DND-41 (cell line): Measurements from ENCODE around the gene CNTN5.

ENCODE experiments used
- ATAC-seq: fragments of 200-7000 bp; cut with Tn5 transposase; 3 replicates; pipeline ENCODE4 v1.9.1; 2021; ENCODE audit warnings: low read depth; ENCODE audit not compliant: insufficient read depth
- DNase-seq: peaks from one replicate; pipeline ENCODE4 v3.0.0-alpha.2; 2020
- H2AFZ ChIP-seq: 2 replicates; pipeline ENCODE4 v1.6.0; 2012; ENCODE audit warnings: low read depth, low read length
- H3K27ac ChIP-seq: 2 replicates; pipeline ENCODE4 v1.5.1; 2012; ENCODE audit warnings: low read length, inconsistent platforms
- H3K27me3 ChIP-seq: fragments of 200-600 bp; sonication (generic); 2 replicates; pipeline ENCODE4 v1.6.0; 2012; ENCODE audit warnings: low read length, mild to moderate bottlenecking, inconsistent platforms; ENCODE audit not compliant: insufficient read depth, poor library complexity
- H3K36me3 ChIP-seq: 2 replicates; pipeline ENCODE4 v1.5.1; 2012; ENCODE audit warnings: low read length, inconsistent platforms; ENCODE audit not compliant: insufficient read depth
- H3K4me1 ChIP-seq: 2 replicates; pipeline ENCODE4 v1.5.1; 2012; ENCODE audit warnings: mild to moderate bottlenecking, low read length; ENCODE audit not compliant: insufficient read depth
- H3K4me2 ChIP-seq: 2 replicates; pipeline ENCODE4 v1.6.0; 2012; ENCODE audit warnings: mild to moderate bottlenecking, moderate library complexity, low read length, inconsistent platforms; ENCODE audit not compliant: insufficient read depth
- H3K4me3 ChIP-seq, 2 experiments: fragments of 200-600 bp in 1 of 2; shearing (Covaris generic) in 1 of 2; 2 replicates each; pipeline ENCODE4 v1.5.1; 2012 to 2016; ENCODE audit warnings: inconsistent platforms in 2 of 2, low read length in 2 of 2, mild to moderate bottlenecking in 2 of 2, low read depth in 1 of 2, moderate library complexity in 1 of 2
- H3K79me2 ChIP-seq: 2 replicates; pipeline ENCODE4 v1.6.0; 2012; ENCODE audit warnings: low read length, inconsistent platforms; ENCODE audit not compliant: insufficient read depth
- H3K9ac ChIP-seq: 2 replicates; pipeline ENCODE4 v1.6.0; 2012; ENCODE audit warnings: low read depth, mild to moderate bottlenecking, inconsistent platforms, low read length, moderate library complexity
- H3K9me3 ChIP-seq: 2 replicates; pipeline ENCODE4 v1.5.1; 2012; ENCODE audit warnings: low read length, moderate library complexity, mild to moderate bottlenecking, inconsistent platforms; ENCODE audit not compliant: insufficient read depth, severe bottlenecking
- H4K20me1 ChIP-seq: 2 replicates; pipeline ENCODE4 v1.6.0; 2012; ENCODE audit warnings: low read length; ENCODE audit not compliant: insufficient read depth
- CTCF ChIP-seq: IDR thresholded peaks from 2 replicates; pipeline ENCODE4 v1.5.1; 2012; ENCODE audit warnings: borderline replicate concordance, low read length, moderate library complexity, mild to moderate bottlenecking; ENCODE audit not compliant: poor library complexity, severe bottlenecking; ENCODE audit errors: extremely low read depth
- EZH2 ChIP-seq: IDR thresholded peaks from 3 replicates; pipeline ENCODE4 v1.6.1; 2012; ENCODE audit warnings: borderline replicate concordance, low read depth, mild to moderate bottlenecking, moderate library complexity, low read length, inconsistent platforms; ENCODE audit not compliant: severe bottlenecking

The CNTN5 gene

GRCh38 chr11:100383357-100383865 is 1362.7 kb downstream of the CNTN5 start:
- TF ChIP-seq EZH2 (no peak), CTCF (no peak)
- Histone ChIP-seq H2AFZ (no peak overlapping the region), H4K20me1 (no peaks in the 10 kb centered on the region), H3K9me3 (peaks cover 3% of the 10 kb centered on the region), H3K9ac (no peak overlapping the region), H3K27ac (no peak overlapping the region), H3K79me2 (no peaks in the 10 kb centered on the region), H3K4me2 (no peak overlapping the region), H3K4me1 (no peaks in the 10 kb centered on the region), H3K27me3 (no peaks in the 10 kb centered on the region), H3K36me3 (no peaks in the 10 kb centered on the region), H3K4me3 (no peak overlapping the region)
- DNase-seq (no peak), ATAC-seq (no peak)

DNA sequence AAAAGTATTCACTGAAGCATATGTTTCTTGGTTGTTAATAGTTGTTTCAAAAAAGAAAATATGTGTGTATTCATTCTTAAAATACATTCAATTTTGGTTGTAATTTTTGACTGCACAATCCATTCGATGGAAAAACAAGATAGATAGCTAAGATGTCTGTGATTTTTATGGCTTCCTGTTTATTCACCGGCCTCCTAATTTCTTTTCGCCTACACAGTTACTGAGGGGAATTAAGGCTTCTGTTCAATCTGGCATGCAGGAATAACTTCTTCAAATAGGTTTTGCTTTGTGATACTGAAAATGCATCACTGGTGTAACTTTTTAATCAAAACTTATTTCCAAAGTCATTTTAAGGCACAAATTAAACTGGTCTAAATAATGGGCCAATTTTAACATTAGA is 1375.5 kb downstream of the CNTN5 start:
- Histone ChIP-seq H3K27me3 (no peaks in the 10 kb centered on the region), H3K9ac (no peak overlapping the region), H3K4me1 (no peaks in the 10 kb centered on the region), H3K4me2 (no peak overlapping the region), H3K9me3 (no peaks in the 10 kb centered on the region), H3K36me3 (no peaks in the 10 kb centered on the region), H2AFZ (no peak overlapping the region), H4K20me1 (no peaks in the 10 kb centered on the region), H3K79me2 (no peaks in the 10 kb centered on the region), H3K4me3 (no peak overlapping the region), H3K27ac (no peak overlapping the region)
- TF ChIP-seq CTCF (no peak), EZH2 (no peak)
- DNase-seq (no peak), ATAC-seq (no peak)

GRCh38 chr11:100397401-100397800 is 1376.7 kb downstream of the CNTN5 start:
- no peak overlapping the region for H2AFZ ChIP-seq
- no peak overlapping the region for H3K9ac ChIP-seq
- no peak overlapping the region for H3K4me2 ChIP-seq
- no peak overlapping the region for H3K4me3 ChIP-seq
- H3K4me1 ChIP-seq = no peaks in the 10 kb centered on the region
- TF ChIP-seq EZH2 (no peak), CTCF (no peak)
- no peaks in the 10 kb centered on the region for H3K36me3 ChIP-seq
- no peaks in the 10 kb centered on the region for H3K27me3 ChIP-seq
- ATAC-seq = no peak
- H3K27ac ChIP-seq = no peak overlapping the region
- no peaks in the 10 kb centered on the region for H3K79me2 ChIP-seq
- no peaks in the 10 kb centered on the region for H4K20me1 ChIP-seq
- no peak for DNase-seq
- no peaks in the 10 kb centered on the region for H3K9me3 ChIP-seq

GRCh38 chr11:100403816-100404215 is 1383.1 kb downstream of the CNTN5 start:
- H3K27ac ChIP-seq = no peak overlapping the region
- H3K36me3 ChIP-seq = no peaks in the 10 kb centered on the region
- no peaks in the 10 kb centered on the region for H3K27me3 ChIP-seq
- ATAC-seq (no peak), DNase-seq (no peak)
- no peak for TF ChIP-seq CTCF
- no peak for TF ChIP-seq EZH2
- H3K79me2 ChIP-seq = no peaks in the 10 kb centered on the region
- H3K9me3 ChIP-seq = no peaks in the 10 kb centered on the region
- H3K4me1 ChIP-seq = no peaks in the 10 kb centered on the region
- H2AFZ ChIP-seq = no peak overlapping the region
- H4K20me1 ChIP-seq = no peaks in the 10 kb centered on the region
- no peak overlapping the region for H3K9ac ChIP-seq
- no peak overlapping the region for H3K4me2 ChIP-seq
- H3K4me3 ChIP-seq = no peak overlapping the region
